HepG2 (cell line): ENCODE data around the gene TMEM256. TPM values are rescaled to one million over a fixed set of nuclear protein-coding genes. Genes with fewer than 3 reads are reported as not detected.

Source experiments
- CAMTA2 ChIP-seq: sonication (generic); formaldehyde crosslinking; IDR thresholded peaks from 2 replicates; pipeline ENCODE4 v1.4.0; 2020; ENCODE audit warnings: mild to moderate bottlenecking, missing genetic modification reagents, borderline replicate concordance
- CBX1 ChIP-seq: IDR thresholded peaks from one replicate; pipeline ENCODE4 v1.6.1; 2016; ENCODE audit warnings: antibody characterized with exemption, low read depth
- CEBPZ ChIP-seq: IDR thresholded peaks from 2 replicates; pipeline ENCODE4 v1.6.1; 2012; ENCODE audit warnings: low read length, improper control_type of control experiment
- ELF4 ChIP-seq: sonication (generic); formaldehyde crosslinking; IDR thresholded peaks from 2 replicates; pipeline ENCODE4 v1.5.0; 2020; ENCODE audit warnings: missing genetic modification reagents, mild to moderate bottlenecking, moderate library complexity, borderline replicate concordance
- EZH2 ChIP-seq: conservative IDR thresholded peaks from 2 replicates; pipeline ENCODE4 v1.6.1; 2012; ENCODE audit warnings: mild to moderate bottlenecking, low read depth, low read length, moderate library complexity
- FOXA1 ChIP-seq, 2 experiments: fragments of 450-650 bp in 1 of 2; sonication (generic) in 1 of 2; formaldehyde crosslinking in 1 of 2; IDR thresholded peaks; 2 replicates each; pipeline versions ENCODE4 v1.4.0 to v1.6.1; 2016 to 2020; ENCODE audit warnings: missing genetic modification reagents in 1 of 2
- FOXO4 ChIP-seq: sonication (generic); formaldehyde crosslinking; conservative IDR thresholded peaks from 2 replicates; pipeline ENCODE4 v1.8.1; 2023; ENCODE audit warnings: missing genetic modification reagents
- GMEB2 ChIP-seq: IDR thresholded peaks from 2 replicates; pipeline ENCODE4 v1.6.1; 2016; ENCODE audit warnings: missing biosample characterization, missing genetic modification reagents, low read depth
- MIER3 ChIP-seq: IDR thresholded peaks from 2 replicates; pipeline ENCODE4 v1.6.1; 2016; ENCODE audit warnings: missing compliant biosample characterization, borderline replicate concordance
- MTA1 ChIP-seq: sonication (generic); formaldehyde crosslinking; IDR thresholded peaks from 2 replicates; pipeline ENCODE4 v1.4.0; 2020; ENCODE audit warnings: missing genetic modification reagents, mild to moderate bottlenecking, borderline replicate concordance
- NAIF1 ChIP-seq: sonication (generic); formaldehyde crosslinking; IDR thresholded peaks from 2 replicates; pipeline ENCODE4 v1.5.0; 2020; ENCODE audit warnings: mild to moderate bottlenecking, missing genetic modification reagents, borderline replicate concordance
- RBFOX2 ChIP-seq: fragments of 200-400 bp; formaldehyde crosslinking; IDR thresholded peaks from 2 replicates; pipeline ENCODE4 v1.6.1; 2017; ENCODE audit warnings: low read depth, mild to moderate bottlenecking, low read length
- STAG1 ChIP-seq: sonication (generic); formaldehyde crosslinking; IDR thresholded peaks from 2 replicates; pipeline ENCODE4 v1.4.0; 2020; ENCODE audit warnings: missing genetic modification reagents
- U2AF2 ChIP-seq: fragments of 200-400 bp; formaldehyde crosslinking; IDR thresholded peaks from 2 replicates; pipeline ENCODE4 v1.6.1; 2017; ENCODE audit warnings: low read depth, mild to moderate bottlenecking, low read length
- ZIK1 ChIP-seq: sonication (generic); formaldehyde crosslinking; IDR thresholded peaks from 2 replicates; pipeline ENCODE4 v1.5.0; 2020; ENCODE audit warnings: mild to moderate bottlenecking, low read depth, missing genetic modification reagents, borderline replicate concordance
- ZNF17 ChIP-seq: sonication (generic); formaldehyde crosslinking; IDR thresholded peaks from 2 replicates; pipeline ENCODE4 v1.5.0; 2020; ENCODE audit warnings: mild to moderate bottlenecking, missing genetic modification reagents
- ZNF557 ChIP-seq: sonication (generic); formaldehyde crosslinking; IDR thresholded peaks from 2 replicates; pipeline ENCODE4 v1.4.0; 2020; ENCODE audit warnings: missing genetic modification reagents
- ZNF691 ChIP-seq: sonication (generic); formaldehyde crosslinking; IDR thresholded peaks from 2 replicates; pipeline ENCODE4 v1.4.0; 2020; ENCODE audit warnings: missing genetic modification reagents, low read depth, mild to moderate bottlenecking, borderline replicate concordance
- ZNF792 ChIP-seq: IDR thresholded peaks from 2 replicates; pipeline ENCODE4 v1.6.1; 2016
- polyA plus RNA-seq, 8 experiments: library from polyadenylated mRNA; depleted of rRNA in 3 of 8; stranded (reverse) in 7 of 8; unstranded in 1 of 8; fragments of >200 nt; fragmentation: Illumina TruSeq in 4 of 8; extraction: Trizol in 4 of 8; gene quantifications; 2 replicates each; pipeline versions ENCODE4 v1.2.1 to v1.2.3, GENCODE V29; 2011 to 2016; ENCODE audit warnings: low read depth in 4 of 8, missing spikeins in 1 of 8, mixed read lengths in 1 of 8; ENCODE audit not compliant: insufficient read depth in 1 of 8
- total RNA-seq, 5 experiments: library from RNA; depleted of rRNA; stranded (reverse); fragments of >200 nt; fragmentation: Illumina TruSeq; extraction: Trizol; gene quantifications; 2 replicates each; pipeline ENCODE4 v1.2.3, GENCODE V29; 2016; ENCODE audit warnings: low read depth in 1 of 5

TMEM256 gene
- total and polyA plus RNA-seq, 2 of the 13 experiments (the other 11 are each of a cell fraction or from before 2014, with no cell fraction given) = 231 to 252 TPM

GRCh38 chr17:7444682-7445618 lies 41.1 kb upstream of the TMEM256 start, which contains the start of gene CHRNB1 (continued):
- TF ChIP-seq ZIK1 (peak; percentile 72; the same call in 1 of the 2 replicates), MTA1 (CRISPR knock-in tag) (peak; percentile 59; the same call in 1 of the 2 replicates), STAG1 (CRISPR knock-in tag) (peak; percentile 3; the same call in 1 of the 2 replicates), ZNF17 (no peak), FOXO4 (CRISPR knock-in tag) (no peak), ZNF691 (CRISPR knock-in tag) (peak; percentile 52; the same call in 1 of the 2 replicates), EZH2 (no peak), RBFOX2 (peak; percentile 78), FOXA1 (IDR thresholded peaks at IDR 0.05) (no peak), FOXA1 (CRISPR knock-in tag; IDR thresholded peaks at IDR 0.05) (0 out of 2 replicates have a peak, but pooled peaks have one; percentile 6), NAIF1 (CRISPR knock-in tag) (no peak), CAMTA2 (CRISPR knock-in tag) (0 out of 2 replicates have a peak, but pooled peaks have one; percentile 72), ZNF792 (peak; percentile 75), CEBPZ (no peak), GMEB2 (CRISPR knock-in tag) (no peak), CBX1 (no peak), U2AF2 (no peak), ZNF557 (CRISPR knock-in tag) (no peak), ELF4 (CRISPR knock-in tag) (peak; percentile 58; the same call in 1 of the 2 replicates), MIER3 (peak; percentile 20; the same call in 1 of the 2 replicates)
